HL-60/S4 treated with phorbol 12-myristate 13-acetate at 8.2 ng/mL for 4 days and 3 days (cell line): Measurements from ENCODE around the gene FDPS.

ENCODE experiments used
- in situ Hi-C: fragments of 300-500 bp; cut with MboI; formaldehyde crosslinking; loops from 2 replicates; pipeline ENCODE4 v1.15.0; 2022; ENCODE audit warnings: low sequenced_read_pairs

The FDPS gene

GRCh38 chr1:155308493-155309422 lies at the start of gene FDPS:
Gene FDPS (plus strand): TSS chr1:155308866. CDS start chr1:155309790, 924 bp downstream.
- in situ Hi-C loops: no loop called here

GRCh38 chr1:155260276-155260675 lies 48.4 kb upstream of the FDPS start:
- in situ Hi-C loops: no loop called here

- in situ Hi-C loops: no loop called here
These were observed 47.2 kb upstream of the FDPS start for GRCh38 chr1:155261493-155261851.

- in situ Hi-C loops: no loop called here
These were observed 46.6 kb upstream of the FDPS start, which contains the start of gene SCAMP3 for GRCh38 chr1:155261852-155262673. Gene SCAMP3 (minus strand): TSS chr1:155262360. CDS start chr1:155262151, 209 bp downstream.

- in situ Hi-C loops: no loop called here
These were observed 45.6 kb upstream of the FDPS start for GRCh38 chr1:155263067-155263466.

- in situ Hi-C loops: no loop called here
These were observed 42.1 kb upstream of the FDPS start for GRCh38 chr1:155266553-155266952.

GRCh38 chr1:155267373-155267772 lies 41.3 kb upstream of the FDPS start:
- in situ Hi-C loops: no loop called here

GRCh38 chr1:155268630-155269029 lies 40.0 kb upstream of the FDPS start:
- in situ Hi-C loops: no loop called here

GRCh38 chr1:155269381-155269780 lies 39.3 kb upstream of the FDPS start:
- in situ Hi-C loops: no loop called here

- in situ Hi-C loops: no loop called here
These were observed 36.0 kb upstream of the FDPS start for GRCh38 chr1:155272466-155273342.

- in situ Hi-C loops: no loop called here
These were observed 35.1 kb upstream of the FDPS start, which contains the start of gene CLK2 for GRCh38 chr1:155273343-155274245. Gene CLK2 (minus strand): TSS chr1:155273504. CDS start chr1:155270977, 2,527 bp downstream.

GRCh38 chr1:155277070-155277901 lies 31.4 kb upstream of the FDPS start, which contains the start of gene HCN3:
Gene HCN3 (plus strand): TSS chr1:155277463. CDS start chr1:155277591, 128 bp downstream.
- in situ Hi-C loops: no loop called here

- in situ Hi-C loops: no loop called here
These were observed 30.6 kb upstream of the FDPS start for GRCh38 chr1:155277902-155278688.

GRCh38 chr1:155278689-155279160 lies 29.9 kb upstream of the FDPS start:
- in situ Hi-C loops: no loop called here

GRCh38 chr1:155279268-155279667 lies 29.4 kb upstream of the FDPS start:
- in situ Hi-C loops: no loop called here

- in situ Hi-C loops: no loop called here
These were observed 26.1 kb upstream of the FDPS start for GRCh38 chr1:155282488-155283091.

- in situ Hi-C loops: no loop called here
These were observed 24.2 kb upstream of the FDPS start for GRCh38 chr1:155284476-155284875.
